CD4-positive, alpha-beta memory T cell (primary cell): ENCODE data around the gene CLIP3. TPM values are rescaled to one million over a fixed set of nuclear protein-coding genes. Genes with fewer than 3 reads are reported as not detected.

Experiments
- CTCF ChIA-PET: fragments of 350-600 bp; sonication (Branson Sonifier 250); formaldehyde crosslinking; loops from one replicate; lab custom pipeline; 2021; ENCODE audit warnings: inconsistent platforms; ENCODE audit not compliant: partially characterized antibody; lab: Charles Lee
- POLR2A ChIA-PET: fragments of 350-600 bp; sonication (Branson Sonifier 250); formaldehyde crosslinking; loops from one replicate; lab custom pipeline; 2021; ENCODE audit not compliant: partially characterized antibody; lab: Charles Lee
- DNase-seq, 5 donors: peaks; one replicate each; pipeline versions ENCODE4 v3.0.0 to v3.0.0-alpha.2; 2020 to 2022; ENCODE audit warnings: mixed read lengths in 1 of 5
- H3K27ac ChIP-seq: one replicate; pipeline ENCODE4 v1.7.0; 2013; ENCODE audit warnings: low read depth, low read length
- H3K27me3 ChIP-seq: 2 replicates; pipeline ENCODE4 v1.7.0; 2013; ENCODE audit warnings: mild to moderate bottlenecking, low read length, moderate library complexity; ENCODE audit not compliant: insufficient read depth
- H3K36me3 ChIP-seq: 2 replicates; pipeline ENCODE4 v1.7.0; 2013; ENCODE audit warnings: mild to moderate bottlenecking, low read length, moderate library complexity; ENCODE audit not compliant: insufficient read depth
- H3K4me1 ChIP-seq: 2 replicates; pipeline ENCODE4 v1.7.0; 2013; ENCODE audit warnings: mild to moderate bottlenecking, low read length, moderate library complexity; ENCODE audit not compliant: insufficient read depth
- H3K4me3 ChIP-seq, 2 donors: one replicate each; pipeline ENCODE4 v1.7.0; 2013; ENCODE audit warnings: low read length in 2 of 2, mild to moderate bottlenecking in 1 of 2
- H3K9me3 ChIP-seq, 2 donors: one replicate each; pipeline ENCODE4 v1.7.0; 2013; ENCODE audit warnings: low read length in 2 of 2, control low read depth in 1 of 2; ENCODE audit not compliant: control insufficient read depth in 1 of 2
- H3K27ac Mint-ChIP-seq, 7 donors: one replicate each; pipeline ENCODE4 v1.8.0; 2020 to 2021; ENCODE audit warnings: mixed read lengths in 7 of 7, mild to moderate bottlenecking in 6 of 7, inconsistent platforms in 3 of 7, moderate library complexity in 3 of 7
- H3K27me3 Mint-ChIP-seq, 2 donors: one replicate each; pipeline ENCODE4 v1.8.0; 2020 to 2021; ENCODE audit warnings: mixed read lengths in 2 of 2
- H3K36me3 Mint-ChIP-seq, 2 donors: one replicate each; pipeline ENCODE4 v1.8.0; 2020 to 2021; ENCODE audit warnings: mixed read lengths in 2 of 2, inconsistent platforms in 1 of 2, mild to moderate bottlenecking in 1 of 2
- H3K4me1 Mint-ChIP-seq, 4 donors: one replicate each; pipeline ENCODE4 v1.8.0; 2020 to 2021; ENCODE audit warnings: mixed read lengths in 4 of 4, mild to moderate bottlenecking in 1 of 4
- H3K4me3 Mint-ChIP-seq, 8 donors: one replicate each; pipeline ENCODE4 v1.8.0; 2020 to 2021; ENCODE audit warnings: mixed read lengths in 8 of 8, mild to moderate bottlenecking in 7 of 8, moderate library complexity in 6 of 8, inconsistent platforms in 3 of 8
- H3K9me3 Mint-ChIP-seq, 8 donors: one replicate each; pipeline ENCODE4 v1.8.0; 2020 to 2021; ENCODE audit warnings: mixed read lengths in 8 of 8, mild to moderate bottlenecking in 5 of 8, inconsistent platforms in 3 of 8, moderate library complexity in 1 of 8
- intact Hi-C: fragments of 100-400 bp; cut with micrococcal nuclease; formaldehyde crosslinking; loops from one replicate; pipeline ENCODE4 v1.15.1; 2023
- polyA plus RNA-seq, 2 donors: library from polyadenylated mRNA; unstranded; fragments of 300-500 nt; fragmentation: Illumina TruSeq; gene quantifications; one replicate each; pipeline ENCODE4 v1.2.3, GENCODE V29; 2021
- total RNA-seq, 2 experiments: library from RNA; stranded (reverse); gene quantifications; one replicate each; pipeline ENCODE4 v1.2.3, GENCODE V29; 2021

The CLIP3 gene
- total and polyA plus RNA-seq, 4 experiments from 2014 or later = 0.37 to 2.4 (median 2.0) TPM

DNA sequence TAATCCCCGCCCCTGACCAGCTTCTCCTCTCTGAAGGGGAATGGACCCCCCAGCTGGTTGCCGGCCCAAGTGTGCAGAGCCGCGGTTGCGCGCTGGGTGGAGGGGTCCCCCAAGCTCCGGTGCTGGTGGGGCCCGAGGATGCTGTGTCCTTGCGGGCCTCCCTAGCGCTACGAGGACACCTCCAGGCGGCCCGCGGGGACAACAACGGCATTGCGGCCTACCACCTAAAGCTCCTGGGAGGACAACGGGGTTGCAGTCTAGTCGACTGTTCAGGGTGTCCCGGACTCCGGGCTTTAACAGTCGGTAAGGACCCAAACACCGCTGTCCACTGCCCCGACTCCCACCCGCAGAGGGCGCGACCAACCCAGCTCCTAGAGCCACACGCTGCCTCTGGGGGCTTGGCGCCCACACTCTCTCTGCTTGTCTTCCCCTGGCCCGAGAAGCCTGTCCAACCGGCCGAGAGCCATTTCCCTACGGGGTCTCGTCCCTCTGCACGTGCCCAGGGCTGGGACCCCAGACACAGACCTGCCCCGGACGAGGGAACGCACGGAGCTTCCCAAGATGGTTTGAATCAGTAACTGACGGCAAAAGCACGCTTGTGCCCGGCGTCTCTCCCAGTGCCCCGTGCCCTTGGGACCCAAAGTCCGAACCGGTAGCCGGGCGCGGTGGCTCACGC lies 38.6 kb downstream of the CLIP3 start:
- no peak overlapping the region for H3K4me3 ChIP-seq
- no peaks in the 10 kb centered on the region for H3K27me3 ChIP-seq
- H3K36me3 Mint-ChIP-seq = peaks cover 4 to 13% of the 10 kb centered on the region in 2 donors
- peak overlapping the region; percentile 47 to 96 (median 72) for H3K4me3 Mint-ChIP-seq
- CTCF ChIA-PET = interaction anchor here (0.7 to 1.7 kb wide), 4 partner anchors 28 to 134 kb away, joined by 3 to 8 read pairs (median 4); no protein-coding TSS in a partner anchor
- H3K9me3 ChIP-seq = no peaks in the 10 kb centered on the region
- no peaks in the 10 kb centered on the region for H3K36me3 ChIP-seq
- H3K27ac Mint-ChIP-seq = peak overlapping the region in 5 of 7 donors; percentile 27 to 82 (median 48)
- POLR2A ChIA-PET = interaction anchor here (0.7 to 3.2 kb wide), 9 partner anchors 18 to 121 kb away, joined by 3 to 20 read pairs (median 8); partner anchors contain the start of genes ALKBH6, POLR2I, TBCB and THAP8
- no peak for DNase-seq
- H3K27ac ChIP-seq = no peak overlapping the region
- no peaks in the 10 kb centered on the region for H3K27me3 Mint-ChIP-seq
- peaks cover 26% of the 10 kb centered on the region for H3K4me1 ChIP-seq
- intact Hi-C loops = loop anchor here (2.0 kb wide), 1 partner anchor 121 kb away; the partner anchor contains the start of genes POLR2I and TBCB
- no peaks in the 10 kb centered on the region for H3K9me3 Mint-ChIP-seq
- peaks cover 14 to 38% (median 28%) of the 10 kb centered on the region in 4 donors for H3K4me1 Mint-ChIP-seq

DNA sequence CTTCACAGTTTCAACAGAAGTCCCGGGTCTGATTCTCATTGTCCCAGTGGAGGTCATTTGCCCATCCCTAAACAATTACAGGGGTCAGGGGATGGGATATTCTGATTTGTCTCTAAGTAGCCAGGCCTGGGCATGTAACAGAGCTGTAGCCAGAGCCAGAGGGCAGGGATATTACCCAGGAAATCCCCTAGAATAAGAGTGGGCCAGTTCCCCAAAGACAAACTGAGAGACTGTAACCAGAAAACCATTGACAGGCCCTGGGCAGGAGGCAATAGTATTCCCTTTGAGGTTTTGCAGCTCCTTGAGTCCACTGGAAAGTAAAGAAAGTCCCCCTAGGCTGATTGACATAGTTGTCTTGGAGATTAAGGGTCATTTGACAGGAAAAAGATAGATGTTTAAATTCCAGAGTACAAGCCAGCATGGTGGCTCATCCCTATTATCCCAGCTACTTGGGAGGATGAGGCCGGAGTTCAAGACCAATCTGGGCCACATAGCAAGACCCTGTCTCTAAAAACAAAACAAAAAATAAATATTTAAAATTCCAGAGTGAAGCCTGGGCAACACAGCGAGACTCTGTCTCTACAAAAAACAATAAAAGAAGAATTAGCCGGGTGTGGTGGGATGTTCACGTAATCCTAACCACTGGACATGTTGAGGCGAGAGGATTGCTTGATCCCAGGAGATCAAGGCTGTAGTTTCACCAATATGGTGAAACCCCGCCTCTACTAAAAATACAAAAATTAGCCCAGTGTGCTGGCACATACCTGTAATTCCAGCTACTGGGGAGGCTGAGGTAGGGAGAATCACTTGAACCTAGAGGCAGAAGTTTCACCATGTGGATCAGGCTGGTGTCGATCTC lies 39.5 kb downstream of the CLIP3 start:
- POLR2A ChIA-PET = interaction anchor here (0.7 to 1.5 kb wide), 2 partner anchors 40 to 120 kb away, joined by 3 to 8 read pairs; no protein-coding TSS in a partner anchor
- Histone ChIP-seq H3K4me3 (no peak overlapping the region), H3K36me3 (no peaks in the 10 kb centered on the region), H3K27me3 (no peaks in the 10 kb centered on the region), H3K9me3 (no peaks in the 10 kb centered on the region), H3K27ac (no peak overlapping the region), H3K4me1 (peaks cover 26% of the 10 kb centered on the region)
- Mint-ChIP-seq H3K9me3 (peaks cover 0 to 2% (median 0%) of the 10 kb centered on the region in 8 donors), H3K4me3 (peak overlapping the region in 7 of 8 donors; percentile 13 to 29 (median 25)), H3K27me3 (peaks cover 0 to 2% of the 10 kb centered on the region in 2 donors), H3K4me1 (peaks cover 14 to 35% (median 26%) of the 10 kb centered on the region in 4 donors), H3K36me3 (peaks cover 4 to 13% of the 10 kb centered on the region in 2 donors), H3K27ac (peak overlapping the region in 3 of 7 donors; percentile 14 to 62 (median 52))
- intact Hi-C loops = no loop called here
- DNase-seq = no peak
- CTCF ChIA-PET = interaction anchor here (1.7 kb wide), 1 partner anchor 34 kb away, joined by 8 read pairs; no protein-coding TSS in a partner anchor

DNA sequence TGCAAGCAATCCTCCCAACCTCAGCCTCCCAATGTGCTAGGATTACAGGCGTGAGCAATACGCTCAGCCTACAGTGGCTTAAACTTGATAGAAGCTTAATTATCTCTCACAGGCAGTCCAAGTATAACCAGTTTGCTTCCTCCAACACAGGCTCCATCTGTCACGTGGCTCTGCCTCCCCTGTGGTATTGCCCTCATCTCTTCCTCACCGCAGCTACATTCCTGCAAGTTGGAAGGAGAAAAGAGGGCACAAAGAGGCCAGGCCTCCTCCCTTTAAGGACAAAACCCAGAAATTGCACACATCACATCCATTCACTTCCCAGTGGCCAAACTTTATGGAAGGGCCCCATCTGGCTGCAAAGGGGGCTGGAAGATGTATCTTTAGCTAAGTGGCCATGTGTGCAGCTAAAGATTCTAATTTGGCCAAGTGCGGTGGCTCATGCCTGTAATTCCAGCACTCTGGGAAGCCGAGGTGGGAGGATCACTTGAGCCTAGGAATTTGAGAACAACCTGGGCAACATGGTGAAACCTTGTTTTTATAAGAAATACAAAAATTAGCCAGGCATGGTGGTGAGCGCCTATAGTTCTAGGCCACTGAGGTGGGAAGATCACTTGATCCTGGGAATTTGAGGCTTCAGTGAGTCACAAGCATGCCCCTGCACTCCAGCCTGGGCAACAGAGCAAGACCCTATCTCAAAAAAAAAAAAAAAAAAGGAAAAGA lies 40.8 kb downstream of the CLIP3 start:
- peak overlapping the region in 1 of 7 donors; percentile 22 for H3K27ac Mint-ChIP-seq

DNA sequence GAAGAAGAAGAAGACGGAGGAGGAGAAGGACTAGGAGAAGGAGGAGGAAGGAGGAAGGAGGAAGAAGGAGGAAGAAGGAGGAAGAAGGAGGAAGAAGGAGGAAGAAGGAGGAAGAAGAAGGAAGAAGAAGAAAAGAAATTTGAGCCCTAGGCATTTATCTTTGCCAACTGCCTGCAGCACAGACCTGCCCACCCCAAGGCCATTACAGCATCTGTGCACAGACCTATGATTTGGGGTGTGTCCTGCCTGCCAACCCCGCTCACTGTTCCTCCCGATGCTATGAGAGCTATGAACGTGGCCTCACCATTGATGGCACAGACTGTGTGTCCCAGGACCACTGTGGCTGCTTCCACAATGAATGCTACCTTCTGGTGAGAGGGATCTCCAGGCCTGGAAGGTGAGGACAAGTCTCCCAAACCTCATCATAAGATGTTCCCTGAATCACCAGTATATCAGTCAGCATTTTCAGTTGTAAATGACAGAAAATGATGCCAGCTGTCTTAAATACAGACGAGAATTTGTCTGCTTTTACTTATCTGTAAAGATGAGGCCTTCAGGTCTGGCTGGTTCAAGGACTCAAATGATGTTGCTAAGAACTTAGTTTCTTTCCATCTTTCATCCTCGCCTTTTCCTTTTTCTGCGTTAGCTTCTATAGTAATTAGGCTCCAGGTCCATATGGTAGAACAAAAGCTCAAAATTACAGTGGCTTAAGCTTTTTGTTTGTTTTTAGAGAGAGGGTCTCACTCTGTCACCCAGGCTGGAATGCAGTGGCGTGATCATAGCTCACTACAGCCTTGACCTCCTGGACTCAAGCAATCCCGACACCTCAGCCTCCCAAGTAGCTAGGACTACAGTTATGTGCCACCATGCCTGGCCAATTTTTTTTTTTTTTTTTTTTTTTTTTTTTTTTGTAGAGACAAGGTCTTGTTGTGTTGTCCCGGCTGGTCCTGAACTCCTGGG lies 41.6 kb downstream of the CLIP3 start:
- Histone ChIP-seq H3K4me1 (peaks cover 18% of the 10 kb centered on the region), H3K27ac (no peak overlapping the region), H3K27me3 (peaks cover 6% of the 10 kb centered on the region), H3K36me3 (no peaks in the 10 kb centered on the region), H3K4me3 (no peak overlapping the region), H3K9me3 (no peaks in the 10 kb centered on the region)
- POLR2A ChIA-PET = interaction anchor here (0.6 kb wide), 1 partner anchor 138 kb away, joined by 3 read pairs; no protein-coding TSS in a partner anchor
- CTCF ChIA-PET = interaction anchor here (1.0 to 1.3 kb wide), 2 partner anchors 31 to 33 kb away, joined by 3 to 6 read pairs; no protein-coding TSS in a partner anchor
- H3K27me3 Mint-ChIP-seq = peaks cover 7 to 8% of the 10 kb centered on the region in 2 donors
- peaks cover 0 to 2% (median 0%) of the 10 kb centered on the region in 8 donors for H3K9me3 Mint-ChIP-seq
- peaks cover 0 to 3% of the 10 kb centered on the region in 2 donors for H3K36me3 Mint-ChIP-seq
- intact Hi-C loops = no loop called here
- DNase-seq = no peak
- peaks cover 8 to 23% (median 17%) of the 10 kb centered on the region in 4 donors for H3K4me1 Mint-ChIP-seq
- H3K27ac Mint-ChIP-seq = no peak overlapping the region
- peak overlapping the region in 1 of 8 donors; percentile 76 for H3K4me3 Mint-ChIP-seq

More for the DNA sequence above, 40.8 kb downstream of the CLIP3 start:
- Mint-ChIP-seq H3K27me3 (peaks cover under 1 to 2% of the 10 kb centered on the region in 2 donors), H3K4me3 (peak overlapping the region in 1 of 8 donors; percentile 68), H3K36me3 (peaks cover 0 to 7% of the 10 kb centered on the region in 2 donors), H3K4me1 (peaks cover 12 to 25% (median 21%) of the 10 kb centered on the region in 4 donors), H3K9me3 (peaks cover 0 to 2% (median 0%) of the 10 kb centered on the region in 8 donors)
- intact Hi-C loops = no loop called here
- Histone ChIP-seq H3K27me3 (no peaks in the 10 kb centered on the region), H3K36me3 (no peaks in the 10 kb centered on the region), H3K4me1 (peaks cover 24% of the 10 kb centered on the region), H3K9me3 (no peaks in the 10 kb centered on the region), H3K4me3 (no peak overlapping the region), H3K27ac (no peak overlapping the region)
- no peak for DNase-seq
- ChIA-PET CTCF (interaction anchor here (1.0 to 1.3 kb wide), 2 partner anchors 32 to 33 kb away, joined by 3 to 6 read pairs; no protein-coding TSS in a partner anchor), POLR2A (interaction anchor here (0.6 kb wide), 1 partner anchor 137 kb away, joined by 3 read pairs; no protein-coding TSS in a partner anchor)

DNA sequence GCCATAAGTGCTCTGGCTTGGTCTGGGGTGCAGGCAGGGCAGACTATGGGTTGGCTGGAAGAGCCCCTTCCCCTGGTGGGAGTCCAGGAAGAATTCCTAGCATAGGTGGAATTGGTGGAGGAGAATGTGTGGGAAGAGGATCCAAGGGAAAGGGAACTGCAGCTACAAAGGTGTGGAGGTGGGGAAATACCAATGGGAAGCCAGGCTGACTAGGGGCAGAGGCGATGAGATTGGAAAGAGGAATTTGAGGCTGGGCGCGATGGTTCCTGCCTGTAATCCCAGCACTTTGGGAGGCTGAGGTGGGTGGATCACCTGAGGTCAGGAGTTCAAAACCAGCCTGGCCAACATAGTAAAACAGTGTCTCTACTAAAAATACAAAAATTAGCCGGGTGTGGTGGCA lies 42.5 kb downstream of the CLIP3 start:
- ChIA-PET POLR2A (no interaction called here), CTCF (no interaction called here)
- H3K4me1 ChIP-seq = peaks cover 11% of the 10 kb centered on the region
- intact Hi-C loops = no loop called here
- H3K9me3 ChIP-seq = no peaks in the 10 kb centered on the region
- DNase-seq = no peak
- H3K27ac Mint-ChIP-seq = no peak overlapping the region
- peaks cover 16 to 17% of the 10 kb centered on the region in 2 donors for H3K27me3 Mint-ChIP-seq
- H3K36me3 Mint-ChIP-seq = peaks cover 0 to 3% of the 10 kb centered on the region in 2 donors
- peaks cover 5 to 17% (median 12%) of the 10 kb centered on the region in 4 donors for H3K4me1 Mint-ChIP-seq
- H3K27ac ChIP-seq = no peak overlapping the region
- no peak overlapping the region for H3K4me3 ChIP-seq
- H3K9me3 Mint-ChIP-seq = peaks cover 0 to 2% (median 0%) of the 10 kb centered on the region in 8 donors
- H3K27me3 ChIP-seq = peaks cover 15% of the 10 kb centered on the region
- no peak overlapping the region for H3K4me3 Mint-ChIP-seq
- no peaks in the 10 kb centered on the region for H3K36me3 ChIP-seq

DNA sequence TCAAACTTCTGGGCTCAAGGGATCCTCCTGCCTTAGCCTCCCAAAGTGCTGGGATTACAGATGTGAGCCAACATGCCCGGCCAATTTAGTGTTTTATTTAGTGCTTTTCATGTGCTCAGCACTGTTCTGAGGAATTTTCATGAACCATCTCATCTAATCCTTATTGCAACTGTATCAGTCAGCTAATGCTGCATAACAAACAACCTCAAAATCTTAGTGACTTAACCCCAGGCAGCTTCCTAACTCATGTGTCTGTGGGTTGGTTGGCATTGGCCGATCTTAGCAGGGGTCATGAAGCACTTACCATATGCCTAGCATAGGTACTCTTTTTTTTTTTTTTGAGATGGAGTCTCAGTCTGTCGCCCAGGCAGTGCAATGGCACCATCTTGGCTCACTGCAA lies 43.8 kb downstream of the CLIP3 start:
- peaks cover 2 to 7% (median 6%) of the 10 kb centered on the region in 4 donors for H3K4me1 Mint-ChIP-seq

More for the DNA sequence above, 43.8 kb downstream of the CLIP3 start:
- Histone ChIP-seq H3K27ac (no peak overlapping the region), H3K4me1 (peaks cover 5% of the 10 kb centered on the region), H3K27me3 (peaks cover 18% of the 10 kb centered on the region), H3K9me3 (no peaks in the 10 kb centered on the region), H3K36me3 (no peaks in the 10 kb centered on the region), H3K4me3 (no peak overlapping the region)
- H3K27me3 Mint-ChIP-seq = peaks cover 24 to 27% of the 10 kb centered on the region in 2 donors
- intact Hi-C loops = no loop called here
- ChIA-PET POLR2A (no interaction called here), CTCF (no interaction called here)
- DNase-seq = no peak
- no peaks in the 10 kb centered on the region for H3K36me3 Mint-ChIP-seq
- no peak overlapping the region for H3K27ac Mint-ChIP-seq
- no peak overlapping the region for H3K4me3 Mint-ChIP-seq
- peaks cover 0 to 2% (median 0%) of the 10 kb centered on the region in 8 donors for H3K9me3 Mint-ChIP-seq
